OCI-M2 (cell line): ENCODE measurements around the gene PARP14.

Source experiments
- DNase-seq: peaks from one replicate; lab custom pipeline; 2025; ENCODE audit not compliant: unreplicated experiment; lab: John Stamatoyannopoulos, UW

Gene PARP14

GRCh38 chr3:122760453-122761271 lies 80.0 kb downstream of the PARP14 start:
- DNase-seq, result no peak

- no peak for DNase-seq
Observed at GRCh38 chr3:122766430-122766829, 85.8 kb downstream of the PARP14 start.

GRCh38 chr3:122767540-122768372 lies 87.1 kb downstream of the PARP14 start:
- no peak for DNase-seq

- no peak for DNase-seq
Observed at GRCh38 chr3:122770521-122771202, 90.0 kb downstream of the PARP14 start.

GRCh38 chr3:122772827-122773226 lies 92.2 kb downstream of the PARP14 start:
- DNase-seq, result no peak

GRCh38 chr3:122773944-122774509 lies 93.4 kb downstream of the PARP14 start:
- DNase-seq, result no peak

- no peak for DNase-seq
Observed at GRCh38 chr3:122774564-122774963, 93.9 kb downstream of the PARP14 start.

- DNase-seq, result no peak
Observed at GRCh38 chr3:122776675-122777468, 96.2 kb downstream of the PARP14 start.

GRCh38 chr3:122777563-122777962 lies 96.9 kb downstream of the PARP14 start:
- DNase-seq, result no peak
